Activated naive CD8-positive, alpha-beta T cell treated with anti-CD3 and anti-CD28 coated beads for 36 hours (primary cell): ENCODE data around the gene URI1. TPM values are rescaled to one million over a fixed set of nuclear protein-coding genes. Genes with fewer than 3 reads are reported as not detected.
"Not testable (repeated sequence)": the region's sequence is repeated elsewhere in the genome, so short reads cannot be mapped to it uniquely, and the experiment has no call there.

Source experiments
- DNase-seq: peaks from one replicate; pipeline ENCODE4 v3.0.0; 2021
- H3K27ac Mint-ChIP-seq: one replicate; pipeline ENCODE4 v1.8.0; 2022; ENCODE audit warnings: mild to moderate bottlenecking, moderate library complexity, mixed read lengths
- H3K27me3 Mint-ChIP-seq: one replicate; pipeline ENCODE4 v1.8.0; 2022; ENCODE audit warnings: mild to moderate bottlenecking, mixed read lengths
- H3K36me3 Mint-ChIP-seq: one replicate; pipeline ENCODE4 v1.8.0; 2021; ENCODE audit warnings: mild to moderate bottlenecking, mixed read lengths
- H3K4me1 Mint-ChIP-seq: one replicate; pipeline ENCODE4 v1.8.0; 2021; ENCODE audit warnings: mixed read lengths
- H3K4me3 Mint-ChIP-seq: one replicate; pipeline ENCODE4 v1.8.0; 2022; ENCODE audit warnings: mild to moderate bottlenecking, moderate library complexity, mixed read lengths
- H3K9me3 Mint-ChIP-seq: one replicate; pipeline ENCODE4 v1.8.0; 2022; ENCODE audit warnings: mixed read lengths
- total RNA-seq, 2 experiments: library from RNA; stranded (reverse); gene quantifications; one replicate each; pipeline ENCODE4 v1.2.3, GENCODE V29; 2021

Gene URI1
- total RNA-seq, 2 experiments from 2014 or later = 69.7 to 75.4 TPM

- H3K27ac Mint-ChIP-seq = peak overlapping the region; percentile 13
- H3K4me3 Mint-ChIP-seq, DNase-seq, H3K27me3 Mint-ChIP-seq: not testable (repeated sequence)
- H3K4me1 Mint-ChIP-seq = peaks cover 62% of the 10 kb centered on the region
- H3K36me3 Mint-ChIP-seq = peaks cover 62% of the 10 kb centered on the region
- H3K9me3 Mint-ChIP-seq = peaks cover 11% of the 10 kb centered on the region
Observed at GRCh38 chr19:29948759-29949470, 6.9 kb downstream of the URI1 start.

GRCh38 chr19:29952177-29952576 is 10.1 kb downstream of the URI1 start:
- peaks cover 45% of the 10 kb centered on the region for H3K4me1 Mint-ChIP-seq

DNA sequence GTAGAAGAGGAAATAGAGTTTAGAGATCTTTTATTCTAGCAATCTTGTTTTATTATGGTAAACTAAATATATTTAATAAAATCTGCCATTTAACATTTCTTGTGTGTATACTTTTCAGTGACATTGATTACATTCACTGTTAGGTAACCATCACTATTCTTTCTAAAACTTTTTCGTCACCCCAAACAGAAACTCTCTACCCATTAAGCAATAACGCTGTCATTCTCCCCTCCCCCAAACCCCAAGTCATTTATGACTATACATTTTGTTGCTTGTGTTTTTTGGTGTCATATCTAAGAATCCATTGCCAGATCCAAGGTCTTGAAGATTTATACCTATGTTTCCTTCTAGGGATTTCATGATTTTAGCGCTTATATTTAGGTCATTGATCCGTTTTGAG is 10.6 kb downstream of the URI1 start:
- peaks cover 44% of the 10 kb centered on the region for H3K4me1 Mint-ChIP-seq
- DNase-seq = no peak
- H3K9me3 Mint-ChIP-seq = peaks cover 14% of the 10 kb centered on the region
- H3K27ac Mint-ChIP-seq = peak overlapping the region; percentile 66
- H3K27me3 Mint-ChIP-seq = no peaks in the 10 kb centered on the region
- no peak overlapping the region for H3K4me3 Mint-ChIP-seq
- peaks cover 68% of the 10 kb centered on the region for H3K36me3 Mint-ChIP-seq

More at GRCh38 chr19:29952177-29952576, 10.1 kb downstream of the URI1 start:
- H3K27me3 Mint-ChIP-seq = no peaks in the 10 kb centered on the region
- DNase-seq = no peak
- peaks cover 69% of the 10 kb centered on the region for H3K36me3 Mint-ChIP-seq
- H3K4me3 Mint-ChIP-seq = no peak overlapping the region
- H3K9me3 Mint-ChIP-seq = peaks cover 16% of the 10 kb centered on the region
- peak overlapping the region; percentile 66 for H3K27ac Mint-ChIP-seq

- Mint-ChIP-seq H3K27ac (peak overlapping the region; percentile 85), H3K4me1 (peaks cover 39% of the 10 kb centered on the region), H3K9me3 (peaks cover 8% of the 10 kb centered on the region)
Observed at GRCh38 chr19:29953352-29954247, 11.6 kb downstream of the URI1 start.

GRCh38 chr19:29956855-29957254 is 14.8 kb downstream of the URI1 start:
- Mint-ChIP-seq H3K27ac (no peak overlapping the region), H3K27me3 (no peaks in the 10 kb centered on the region), H3K36me3 (peaks cover 46% of the 10 kb centered on the region), H3K4me1 (peaks cover 42% of the 10 kb centered on the region), H3K4me3 (no peak overlapping the region), H3K9me3 (peaks cover 7% of the 10 kb centered on the region)
- no peak for DNase-seq

More at GRCh38 chr19:29953352-29954247, 11.6 kb downstream of the URI1 start:
- Mint-ChIP-seq H3K27me3 (no peaks in the 10 kb centered on the region), H3K4me3 (no peak overlapping the region), H3K36me3 (peaks cover 61% of the 10 kb centered on the region)
- DNase-seq = no peak

DNA sequence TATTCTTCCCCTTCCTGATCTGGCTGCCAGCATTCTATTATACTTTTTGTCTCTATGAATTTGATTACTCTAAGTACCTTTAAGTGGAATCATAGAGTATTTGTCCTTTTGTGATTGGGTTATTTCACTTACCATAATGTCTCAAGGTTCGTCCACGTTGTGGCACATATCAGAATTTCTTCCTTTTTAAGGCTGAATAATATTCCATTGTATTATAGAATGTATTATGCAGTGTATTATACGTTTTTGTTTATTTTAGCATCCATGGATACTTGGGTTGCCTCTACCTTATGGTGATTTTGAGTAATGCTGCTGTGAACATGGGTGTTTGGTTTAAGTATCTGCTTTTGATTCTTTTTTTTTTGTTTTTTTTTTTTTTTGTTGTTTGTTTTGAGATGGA is 19.3 kb downstream of the URI1 start:
- Mint-ChIP-seq H3K27me3 (no peaks in the 10 kb centered on the region), H3K36me3 (peaks cover 25% of the 10 kb centered on the region), H3K4me3 (no peak overlapping the region), H3K27ac (no peak overlapping the region), H3K9me3 (no peaks in the 10 kb centered on the region), H3K4me1 (peaks cover 63% of the 10 kb centered on the region)
- DNase-seq = no peak

GRCh38 chr19:29962793-29963192 is 20.8 kb downstream of the URI1 start:
- peak overlapping the region; percentile 20 for H3K4me3 Mint-ChIP-seq
- H3K27me3 Mint-ChIP-seq = no peaks in the 10 kb centered on the region
- H3K4me1 Mint-ChIP-seq = peaks cover 70% of the 10 kb centered on the region
- no peak for DNase-seq
- H3K27ac Mint-ChIP-seq = no peak overlapping the region
- peaks cover 15% of the 10 kb centered on the region for H3K36me3 Mint-ChIP-seq
- no peaks in the 10 kb centered on the region for H3K9me3 Mint-ChIP-seq

DNA sequence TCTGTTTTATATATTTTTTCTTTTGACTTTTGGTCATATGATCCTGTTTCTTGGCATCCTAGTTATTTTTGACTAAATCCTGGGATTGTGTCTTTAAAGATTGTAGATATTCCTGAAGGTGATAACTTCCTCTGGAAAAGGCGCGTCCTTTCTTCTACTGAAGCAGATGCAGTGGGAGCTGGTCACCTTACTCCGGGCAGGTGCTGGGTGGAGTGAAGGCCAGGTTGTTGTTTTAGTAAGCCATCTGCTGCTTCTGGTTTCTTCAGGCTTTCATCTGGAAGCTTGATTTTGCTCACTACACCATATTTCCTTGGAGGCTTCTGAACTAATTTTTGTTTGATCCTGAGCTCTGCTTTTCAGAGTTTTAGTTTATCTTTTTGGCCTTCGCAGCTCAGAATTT is 21.5 kb downstream of the URI1 start:
- H3K27me3 Mint-ChIP-seq = no peaks in the 10 kb centered on the region
- H3K9me3 Mint-ChIP-seq = no peaks in the 10 kb centered on the region
- H3K36me3 Mint-ChIP-seq = peaks cover 14% of the 10 kb centered on the region
- no peak overlapping the region for H3K4me3 Mint-ChIP-seq
- peaks cover 70% of the 10 kb centered on the region for H3K4me1 Mint-ChIP-seq
- DNase-seq = no peak
- H3K27ac Mint-ChIP-seq = no peak overlapping the region

DNA sequence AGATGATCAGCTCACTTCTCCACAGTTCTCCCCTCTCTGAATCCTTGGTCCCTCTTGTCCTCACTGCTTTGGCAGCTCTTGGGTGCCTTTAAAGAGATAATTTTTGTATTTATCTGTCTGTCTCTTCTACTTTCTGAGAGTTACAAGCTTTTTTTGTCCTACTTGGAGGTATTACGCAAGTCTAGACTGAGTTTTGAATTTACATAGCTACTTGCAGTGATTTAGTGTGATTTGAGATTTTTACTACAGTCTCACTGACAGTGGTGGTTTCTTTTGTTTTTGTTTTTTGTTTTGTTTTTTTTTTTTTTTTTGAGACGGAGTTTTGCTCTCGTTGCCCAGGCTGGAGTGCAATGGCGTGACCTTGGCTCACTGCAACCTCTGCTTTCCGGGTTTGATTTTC is 22.1 kb downstream of the URI1 start:
- no peak for DNase-seq
- H3K36me3 Mint-ChIP-seq = peaks cover 13% of the 10 kb centered on the region
- no peaks in the 10 kb centered on the region for H3K27me3 Mint-ChIP-seq
- H3K27ac Mint-ChIP-seq = peak overlapping the region; percentile 11
- no peak overlapping the region for H3K4me3 Mint-ChIP-seq
- peaks cover 72% of the 10 kb centered on the region for H3K4me1 Mint-ChIP-seq
- no peaks in the 10 kb centered on the region for H3K9me3 Mint-ChIP-seq

- Mint-ChIP-seq H3K36me3 (peaks cover 10% of the 10 kb centered on the region), H3K9me3 (no peaks in the 10 kb centered on the region), H3K4me1 (peaks cover 75% of the 10 kb centered on the region), H3K27ac (no peak overlapping the region), H3K4me3 (no peak overlapping the region), H3K27me3 (no peaks in the 10 kb centered on the region)
- DNase-seq = no peak
Observed at GRCh38 chr19:29965492-29965891, 23.5 kb downstream of the URI1 start.

DNA sequence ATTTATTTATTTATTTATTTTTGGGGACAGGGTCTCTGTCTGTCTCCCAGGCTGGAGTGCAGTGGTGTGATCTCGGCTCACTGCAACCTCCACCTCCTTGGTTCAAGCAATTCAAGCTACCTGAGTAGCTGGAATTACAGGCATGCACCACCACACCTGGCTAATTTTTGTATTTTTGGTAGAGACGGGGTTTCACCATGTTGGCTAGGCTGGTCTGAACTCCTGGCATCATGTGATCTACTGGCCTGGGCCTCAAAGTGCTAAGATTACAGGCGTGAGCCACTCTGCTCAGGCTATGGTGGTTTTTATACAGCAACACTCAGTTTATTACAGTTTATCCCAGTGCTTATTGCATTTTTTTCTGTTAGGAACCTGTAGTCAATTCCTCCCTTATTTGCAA is 24.1 kb downstream of the URI1 start:
- H3K36me3 Mint-ChIP-seq, H3K9me3 Mint-ChIP-seq, H3K4me3 Mint-ChIP-seq, DNase-seq, H3K27ac Mint-ChIP-seq, H3K27me3 Mint-ChIP-seq: not testable (repeated sequence)
- peaks cover 75% of the 10 kb centered on the region for H3K4me1 Mint-ChIP-seq

DNA sequence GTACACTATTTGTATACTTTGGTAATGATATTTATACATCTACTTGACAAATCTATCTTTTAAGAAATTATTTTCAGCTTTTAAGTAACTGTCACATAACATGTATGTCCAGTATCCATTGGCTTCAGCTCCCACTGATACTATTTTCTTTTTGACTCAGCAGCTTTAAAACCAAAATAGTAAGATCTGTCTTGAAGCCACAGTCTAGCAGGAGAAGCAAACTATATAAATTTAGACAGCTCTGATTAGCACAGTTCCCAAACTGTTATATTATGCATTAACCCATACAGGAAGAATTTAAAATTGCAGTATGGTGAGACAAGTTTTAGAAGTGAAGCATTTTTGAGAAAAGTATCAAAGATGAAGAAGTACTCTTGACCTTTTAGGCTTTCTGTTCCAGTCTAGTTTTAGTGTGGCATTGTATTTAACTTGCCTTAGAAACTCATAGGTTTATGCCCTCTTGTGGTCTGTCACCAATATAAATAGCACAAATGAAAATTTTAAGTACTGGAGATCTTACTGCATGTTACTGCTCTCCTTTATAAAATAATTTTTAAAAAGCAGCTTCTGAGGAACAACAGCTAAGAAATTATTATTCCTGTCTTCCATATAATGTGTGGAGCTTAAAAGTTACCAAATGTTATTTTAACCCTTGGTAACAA is 24.7 kb downstream of the URI1 start:
- Mint-ChIP-seq H3K27me3 (no peaks in the 10 kb centered on the region), H3K36me3 (peaks cover 6% of the 10 kb centered on the region), H3K4me3 (no peak overlapping the region), H3K9me3 (no peaks in the 10 kb centered on the region), H3K4me1 (peaks cover 75% of the 10 kb centered on the region), H3K27ac (no peak overlapping the region)
- DNase-seq = no peak

DNA sequence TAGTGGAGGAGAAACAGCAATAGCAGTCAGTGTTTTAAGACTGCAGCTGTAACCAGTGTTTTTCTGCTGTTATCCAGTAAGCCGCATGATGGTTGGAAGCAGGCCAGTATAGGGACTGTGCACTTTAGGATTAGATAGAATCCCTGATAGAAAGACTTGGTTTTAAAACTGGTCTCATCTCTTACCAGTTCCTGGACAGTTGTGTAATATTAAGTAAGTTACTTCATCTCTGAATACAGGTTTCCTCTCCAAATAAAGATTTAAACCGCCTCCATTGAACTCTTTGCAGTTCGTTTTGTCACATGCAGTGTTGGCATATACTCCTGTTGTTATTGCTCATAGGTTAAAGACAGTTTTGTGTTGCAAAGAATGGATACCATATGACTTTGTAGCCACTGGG is 25.6 kb downstream of the URI1 start:
- Mint-ChIP-seq H3K4me1 (peaks cover 75% of the 10 kb centered on the region), H3K27me3 (no peaks in the 10 kb centered on the region), H3K27ac (no peak overlapping the region), H3K4me3 (no peak overlapping the region), H3K36me3 (no peaks in the 10 kb centered on the region), H3K9me3 (no peaks in the 10 kb centered on the region)
- no peak for DNase-seq

- no peaks in the 10 kb centered on the region for H3K27me3 Mint-ChIP-seq
- H3K4me3 Mint-ChIP-seq = no peak overlapping the region
- H3K27ac Mint-ChIP-seq = no peak overlapping the region
- peaks cover 5% of the 10 kb centered on the region for H3K36me3 Mint-ChIP-seq
- no peak for DNase-seq
- H3K4me1 Mint-ChIP-seq = peaks cover 63% of the 10 kb centered on the region
- no peaks in the 10 kb centered on the region for H3K9me3 Mint-ChIP-seq
Observed at GRCh38 chr19:29969891-29970290, 27.9 kb downstream of the URI1 start.

GRCh38 chr19:29971002-29971401 is 29.0 kb downstream of the URI1 start:
- Mint-ChIP-seq H3K36me3 (peaks cover 10% of the 10 kb centered on the region), H3K4me3 (no peak overlapping the region), H3K27ac (no peak overlapping the region), H3K27me3 (no peaks in the 10 kb centered on the region), H3K9me3 (no peaks in the 10 kb centered on the region), H3K4me1 (peaks cover 57% of the 10 kb centered on the region)
- no peak for DNase-seq
